A549 (cell line): ENCODE results near the gene RASGRF1.

Experiments used
- CHD2 ChIP-seq: fragments of 150-350 bp; IDR thresholded peaks from 2 replicates; pipeline ENCODE4 v1.6.1; 2014; ENCODE audit warnings: low read length; ENCODE audit not compliant: partially characterized antibody
- CTCF ChIP-seq: fragments of >200 bp; sonication (Bioruptor Twin); formaldehyde crosslinking; IDR thresholded peaks from 3 replicates; pipeline ENCODE4 v1.5.1; 2016
- EP300 ChIP-seq, 2 experiments: fragments of >200 bp; sonication (Bioruptor Twin); formaldehyde crosslinking; IDR thresholded peaks; 2 replicates in 1 of 2; 3 replicates in 1 of 2; pipeline ENCODE4 v1.6.1; 2016 to 2017
- HDAC2 ChIP-seq: fragments of 200-600 bp; sonication (generic); IDR thresholded peaks from 2 replicates; pipeline ENCODE4 v1.6.1; 2016
- MAX ChIP-seq: IDR thresholded peaks from 2 replicates; pipeline ENCODE4 v1.6.1; 2012
- MYC ChIP-seq: IDR thresholded peaks from 2 replicates; pipeline ENCODE4 v1.6.1; 2012; ENCODE audit warnings: mild to moderate bottlenecking, inconsistent platforms, low read length, improper control_type of control experiment, borderline replicate concordance
- PHF8 ChIP-seq: fragments of 200-600 bp; sonication (generic); IDR thresholded peaks from 2 replicates; pipeline ENCODE4 v1.6.1; 2016; ENCODE audit warnings: low read depth, mild to moderate bottlenecking, antibody characterized with exemption, moderate library complexity, borderline replicate concordance
- POLR2A ChIP-seq: IDR thresholded peaks from 2 replicates; pipeline ENCODE4 v1.6.1; 2012; ENCODE audit warnings: mild to moderate bottlenecking, low read length
- SMC3 ChIP-seq: fragments of >200 bp; sonication (Bioruptor Twin); formaldehyde crosslinking; IDR thresholded peaks from 3 replicates; pipeline ENCODE4 v1.6.1; 2018; ENCODE audit warnings: inconsistent platforms
- SREBF2 ChIP-seq: fragments of 450-650 bp; IDR thresholded peaks from 2 replicates; pipeline ENCODE4 v1.6.1; 2014; ENCODE audit warnings: mild to moderate bottlenecking, moderate library complexity
- TFCP2L1 ChIP-seq: fragments of 250-450 bp; sonication (Bioruptor Pico); IDR thresholded peaks from 2 replicates; pipeline ENCODE4 v1.5.0; 2021; ENCODE audit warnings: mild to moderate bottlenecking
- USF2 ChIP-seq: fragments of 450-650 bp; IDR thresholded peaks from 2 replicates; pipeline ENCODE4 v1.6.1; 2014; ENCODE audit warnings: antibody characterized with exemption
- TF ChIP-seq, protein P1 (sequence below): fragments of 250-450 bp; sonication (Bioruptor Pico); IDR thresholded peaks from 2 replicates; pipeline ENCODE4 v1.5.0; 2021; ENCODE audit warnings: mild to moderate bottlenecking, moderate library complexity, borderline replicate concordance
- TF ChIP-seq, protein P2 (sequence below): fragments of 200-600 bp; sonication (generic); IDR thresholded peaks from 2 replicates; pipeline ENCODE4 v1.6.1; 2016; ENCODE audit warnings: antibody characterized with exemption, mild to moderate bottlenecking, moderate library complexity

DNA sequence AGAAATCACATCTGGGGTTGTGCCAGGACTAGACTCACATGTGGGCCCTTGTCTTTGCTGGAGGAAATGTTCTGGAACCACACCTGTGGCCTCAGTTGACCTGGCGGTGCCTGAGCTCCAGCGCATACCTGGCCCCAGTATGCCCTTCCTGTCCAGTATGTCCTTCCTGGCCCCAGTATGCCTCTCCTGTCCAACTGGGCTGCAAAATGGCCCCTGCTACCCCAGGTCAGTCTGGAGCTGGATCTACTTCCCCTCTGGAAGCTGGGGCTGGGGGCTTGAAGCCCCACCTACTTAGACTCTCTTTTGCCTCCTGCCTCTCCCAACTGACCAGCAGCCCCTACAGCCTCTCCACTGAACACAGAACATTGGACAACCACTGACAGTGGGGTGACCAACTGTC is 15.3 kb downstream of the RASGRF1 start:
- no peak for TF ChIP-seq POLR2A
- TF ChIP-seq, protein P1, sequence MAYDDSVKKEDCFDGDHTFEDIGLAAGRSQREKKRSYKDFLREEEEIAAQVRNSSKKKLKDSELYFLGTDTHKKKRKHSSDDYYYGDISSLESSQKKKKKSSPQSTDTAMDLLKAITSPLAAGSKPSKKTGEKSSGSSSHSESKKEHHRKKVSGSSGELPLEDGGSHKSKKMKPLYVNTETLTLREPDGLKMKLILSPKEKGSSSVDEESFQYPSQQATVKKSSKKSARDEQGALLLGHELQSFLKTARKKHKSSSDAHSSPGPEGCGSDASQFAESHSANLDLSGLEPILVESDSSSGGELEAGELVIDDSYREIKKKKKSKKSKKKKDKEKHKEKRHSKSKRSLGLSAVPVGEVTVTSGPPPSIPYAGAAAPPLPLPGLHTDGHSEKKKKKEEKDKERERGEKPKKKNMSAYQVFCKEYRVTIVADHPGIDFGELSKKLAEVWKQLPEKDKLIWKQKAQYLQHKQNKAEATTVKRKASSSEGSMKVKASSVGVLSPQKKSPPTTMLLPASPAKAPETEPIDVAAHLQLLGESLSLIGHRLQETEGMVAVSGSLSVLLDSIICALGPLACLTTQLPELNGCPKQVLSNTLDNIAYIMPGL (CRISPR knock-in tag) = no peak
- TF ChIP-seq CTCF = no peak
- no peak for TF ChIP-seq HDAC2
- TF ChIP-seq PHF8 = no peak
- no peak for TF ChIP-seq CHD2
- no peak for TF ChIP-seq SMC3
- TF ChIP-seq EP300 (IDR thresholded peaks at IDR 0.05) = no peak
- no peak for TF ChIP-seq USF2
- no peak for TF ChIP-seq SREBF2
- TF ChIP-seq MAX = no peak
- TF ChIP-seq, protein P2, sequence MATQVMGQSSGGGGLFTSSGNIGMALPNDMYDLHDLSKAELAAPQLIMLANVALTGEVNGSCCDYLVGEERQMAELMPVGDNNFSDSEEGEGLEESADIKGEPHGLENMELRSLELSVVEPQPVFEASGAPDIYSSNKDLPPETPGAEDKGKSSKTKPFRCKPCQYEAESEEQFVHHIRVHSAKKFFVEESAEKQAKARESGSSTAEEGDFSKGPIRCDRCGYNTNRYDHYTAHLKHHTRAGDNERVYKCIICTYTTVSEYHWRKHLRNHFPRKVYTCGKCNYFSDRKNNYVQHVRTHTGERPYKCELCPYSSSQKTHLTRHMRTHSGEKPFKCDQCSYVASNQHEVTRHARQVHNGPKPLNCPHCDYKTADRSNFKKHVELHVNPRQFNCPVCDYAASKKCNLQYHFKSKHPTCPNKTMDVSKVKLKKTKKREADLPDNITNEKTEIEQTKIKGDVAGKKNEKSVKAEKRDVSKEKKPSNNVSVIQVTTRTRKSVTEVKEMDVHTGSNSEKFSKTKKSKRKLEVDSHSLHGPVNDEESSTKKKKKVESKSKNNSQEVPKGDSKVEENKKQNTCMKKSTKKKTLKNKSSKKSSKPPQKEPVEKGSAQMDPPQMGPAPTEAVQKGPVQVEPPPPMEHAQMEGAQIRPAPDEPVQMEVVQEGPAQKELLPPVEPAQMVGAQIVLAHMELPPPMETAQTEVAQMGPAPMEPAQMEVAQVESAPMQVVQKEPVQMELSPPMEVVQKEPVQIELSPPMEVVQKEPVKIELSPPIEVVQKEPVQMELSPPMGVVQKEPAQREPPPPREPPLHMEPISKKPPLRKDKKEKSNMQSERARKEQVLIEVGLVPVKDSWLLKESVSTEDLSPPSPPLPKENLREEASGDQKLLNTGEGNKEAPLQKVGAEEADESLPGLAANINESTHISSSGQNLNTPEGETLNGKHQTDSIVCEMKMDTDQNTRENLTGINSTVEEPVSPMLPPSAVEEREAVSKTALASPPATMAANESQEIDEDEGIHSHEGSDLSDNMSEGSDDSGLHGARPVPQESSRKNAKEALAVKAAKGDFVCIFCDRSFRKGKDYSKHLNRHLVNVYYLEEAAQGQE = no peak
- no peak for TF ChIP-seq TFCP2L1 (CRISPR knock-in tag)
- no peak for TF ChIP-seq MYC
